SK-N-MC (cell line): ENCODE results near the gene MSS51.

ENCODE experiments used
- DNase-seq: peaks from one replicate; pipeline ENCODE4 v3.0.0-alpha.2; 2011; ENCODE audit warnings: low read depth, low spot score
- H3K27ac ChIP-seq: fragments of 200-600 bp; sonication (generic); 2 replicates; pipeline ENCODE4 v1.5.1; 2016; ENCODE audit warnings: mixed run types
- H3K36me3 ChIP-seq: fragments of 200-600 bp; sonication (generic); 2 replicates; pipeline ENCODE4 v1.6.1; 2017; ENCODE audit warnings: antibody characterized with exemption, low read length, mixed read lengths; ENCODE audit not compliant: insufficient read depth
- H3K4me3 ChIP-seq: fragments of 200-600 bp; sonication (generic); 2 replicates; pipeline ENCODE4 v1.5.1; 2016
- H3K9ac ChIP-seq: fragments of 200-600 bp; sonication (generic); 2 replicates; pipeline ENCODE4 v1.8.0; 2017; ENCODE audit warnings: mixed run types, mixed read lengths; ENCODE audit not compliant: insufficient read length
- H3K9me3 ChIP-seq: fragments of 200-600 bp; sonication (generic); 2 replicates; pipeline ENCODE4 v1.6.1; 2017; ENCODE audit warnings: low read depth, mild to moderate bottlenecking, antibody characterized with exemption, low read length, moderate library complexity, mixed read lengths
- EZH2 ChIP-seq: fragments of 200-600 bp; sonication (generic); IDR thresholded peaks from one replicate; pipeline ENCODE4 v1.6.1; 2017; ENCODE audit warnings: antibody characterized with exemption
- FOXP2 ChIP-seq: optimal IDR thresholded peaks from 2 replicates; pipeline ENCODE3; 2011; ENCODE audit warnings: mild to moderate bottlenecking, moderate library complexity; ENCODE audit not compliant: insufficient read depth; ENCODE audit errors: extremely low read length, control extremely low read depth
- POLR2AphosphoS5 ChIP-seq: IDR thresholded peaks from 2 replicates; pipeline ENCODE4 v1.6.1; 2012; ENCODE audit warnings: mild to moderate bottlenecking, low read depth, low read length, borderline replicate concordance

Gene MSS51

DNA sequence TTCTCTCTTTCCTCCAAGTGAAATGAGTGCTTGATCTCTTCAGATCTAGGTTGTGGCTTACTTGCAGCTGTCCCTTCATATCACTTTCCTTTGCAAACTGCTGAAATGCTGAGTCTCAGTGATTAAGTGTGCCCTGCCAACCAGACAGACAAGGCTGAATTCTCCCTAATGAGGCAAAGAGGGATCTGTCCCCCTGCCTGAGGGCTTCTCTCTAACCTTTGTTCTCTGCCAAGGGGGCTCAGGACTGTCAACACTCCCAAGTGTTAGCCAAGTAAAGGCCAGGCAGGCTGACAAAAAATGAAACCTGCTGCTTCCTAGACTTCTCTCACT lies at the start of gene MSS51:
Gene MSS51, minus strand, starts transcription at position 24 of the 330 bp plus-strand sequence. CDS start 5,277 bp downstream, outside the sequence.
- Histone ChIP-seq H3K9me3 (no peaks in the 10 kb centered on the region), H3K9ac (no peak within 1 kb of the TSS), H3K36me3 (peaks cover 6% of the 10 kb centered on the region; the same call in 1 of the 2 replicates), H3K4me3 (no peak within 1 kb of the TSS), H3K27ac (no peak within 1 kb of the TSS)
- DNase-seq, result no peak
- TF ChIP-seq POLR2AphosphoS5 (no peak), EZH2 (no peak), FOXP2 (no peak)

DNA sequence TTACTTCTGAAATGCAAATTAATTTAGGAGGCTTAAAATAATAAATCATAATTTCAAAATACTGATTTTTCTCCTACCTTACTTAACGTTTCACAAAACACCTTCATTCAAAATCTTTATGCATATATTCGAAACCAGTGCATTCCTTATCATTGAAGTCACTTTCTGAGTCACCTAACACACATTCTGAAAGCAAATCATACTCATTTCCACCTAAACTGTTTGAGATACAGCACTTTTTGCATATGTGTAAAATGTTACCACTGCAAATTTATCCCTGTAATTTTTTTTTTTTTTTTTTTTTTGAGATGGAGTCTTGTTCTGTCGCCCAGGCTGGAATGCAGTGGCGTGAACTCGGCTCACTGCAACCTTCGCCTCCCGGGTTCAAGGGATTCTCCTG lies 46.8 kb upstream of the MSS51 start:
- Histone ChIP-seq H3K9me3 (no peaks in the 10 kb centered on the region), H3K4me3 (no peak overlapping the region), H3K27ac (no peak overlapping the region), H3K36me3 (peaks cover 17% of the 10 kb centered on the region), H3K9ac (no peak overlapping the region)
- TF ChIP-seq POLR2AphosphoS5, result no peak
- TF ChIP-seq EZH2, result no peak
- TF ChIP-seq FOXP2, result no peak
- no peak for DNase-seq

DNA sequence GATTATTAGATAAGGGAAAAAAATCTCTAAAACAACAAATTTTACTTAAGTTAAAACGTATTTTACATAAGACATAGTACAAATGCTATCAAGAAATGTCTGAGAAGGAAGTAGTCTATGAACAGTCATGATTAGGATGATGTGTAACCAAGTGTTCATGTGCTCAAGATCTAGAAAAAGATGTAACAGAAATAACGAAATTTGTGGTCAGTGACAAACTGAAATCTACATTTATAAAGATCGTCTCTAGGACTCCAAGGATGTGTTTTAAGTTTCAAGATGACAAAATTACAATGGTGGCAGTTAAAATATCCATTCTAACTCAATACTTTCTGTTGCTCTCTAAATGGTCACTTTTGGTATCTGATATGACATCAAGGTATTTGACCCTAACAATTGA lies 45.3 kb upstream of the MSS51 start:
- no peak overlapping the region for H3K4me3 ChIP-seq
- H3K36me3 ChIP-seq, result peaks cover 25% of the 10 kb centered on the region
- no peak for TF ChIP-seq POLR2AphosphoS5
- TF ChIP-seq FOXP2, result no peak
- no peak for TF ChIP-seq EZH2
- H3K27ac ChIP-seq, result no peak overlapping the region
- no peak for DNase-seq
- no peaks in the 10 kb centered on the region for H3K9me3 ChIP-seq
- H3K9ac ChIP-seq, result no peak overlapping the region

DNA sequence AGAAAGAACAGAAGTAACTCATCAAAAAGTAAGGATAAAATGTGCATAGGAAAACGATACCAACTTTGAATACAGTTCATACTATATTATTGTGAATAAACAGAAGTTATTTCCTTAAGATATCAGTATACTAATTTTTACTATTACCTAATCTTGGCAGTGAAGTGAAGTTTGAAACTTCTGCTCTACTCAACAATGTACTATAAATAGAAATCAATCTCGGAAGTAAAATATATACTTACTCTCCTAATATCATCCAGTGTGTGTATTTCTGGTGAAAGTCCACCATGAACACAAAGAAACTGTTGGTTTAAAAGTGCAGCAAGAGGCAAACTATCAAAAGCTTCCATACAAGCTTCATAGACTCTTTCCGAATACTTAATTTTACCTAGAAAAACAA lies 37.9 kb upstream of the MSS51 start:
- TF ChIP-seq EZH2 (no peak), POLR2AphosphoS5 (no peak), FOXP2 (no peak)
- DNase-seq, result no peak
- no peak overlapping the region for H3K4me3 ChIP-seq
- H3K9ac ChIP-seq, result no peak overlapping the region
- H3K9me3 ChIP-seq, result no peaks in the 10 kb centered on the region
- peaks cover 38% of the 10 kb centered on the region for H3K36me3 ChIP-seq
- no peak overlapping the region for H3K27ac ChIP-seq

DNA sequence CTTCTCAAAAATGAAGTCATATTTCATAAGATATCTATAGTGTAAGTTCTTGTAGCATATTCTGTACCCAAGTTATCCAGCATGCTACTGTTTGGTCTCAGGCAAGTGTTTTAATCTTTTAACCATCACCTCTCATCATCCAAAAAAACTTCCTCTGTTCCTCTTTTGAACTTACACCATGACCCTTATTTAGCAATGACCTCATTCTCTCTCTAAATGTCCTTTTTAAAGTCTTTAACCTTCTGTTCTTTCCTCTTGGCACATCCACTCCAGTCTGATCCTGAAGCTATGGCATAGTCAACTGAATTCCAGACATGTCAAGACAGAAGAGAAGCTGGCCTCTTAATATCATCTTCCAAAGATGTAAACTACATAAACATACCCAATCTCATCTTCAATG lies 36.2 kb upstream of the MSS51 start:
- H3K9ac ChIP-seq, result no peak overlapping the region
- no peak overlapping the region for H3K4me3 ChIP-seq
- H3K9me3 ChIP-seq, result no peaks in the 10 kb centered on the region
- H3K36me3 ChIP-seq, result peaks cover 39% of the 10 kb centered on the region
- TF ChIP-seq POLR2AphosphoS5 (no peak), EZH2 (no peak), FOXP2 (no peak)
- DNase-seq, result no peak
- no peak overlapping the region for H3K27ac ChIP-seq

DNA sequence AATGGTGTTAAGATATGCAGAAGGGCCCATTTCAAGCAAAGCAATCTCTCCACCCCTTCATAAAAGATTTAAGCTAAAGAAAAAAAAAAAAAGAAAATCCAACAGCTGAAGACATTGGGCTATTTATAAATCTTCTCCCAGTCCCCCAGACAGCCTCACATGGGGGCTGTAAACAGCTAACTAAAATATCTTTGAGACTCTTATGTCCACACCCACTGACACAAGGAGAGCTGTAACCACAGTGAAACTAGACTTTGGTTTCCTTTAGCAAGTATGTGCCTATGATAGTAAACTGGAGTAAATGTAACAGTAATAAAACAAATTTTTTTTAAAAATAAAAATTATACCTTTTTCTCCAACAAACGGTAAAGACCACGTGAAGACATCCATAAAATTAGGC lies 33.8 kb upstream of the MSS51 start:
- no peak for TF ChIP-seq POLR2AphosphoS5
- Histone ChIP-seq H3K9ac (no peak overlapping the region), H3K36me3 (peaks cover 34% of the 10 kb centered on the region), H3K9me3 (no peaks in the 10 kb centered on the region), H3K4me3 (no peak overlapping the region), H3K27ac (no peak overlapping the region)
- no peak for DNase-seq

DNA sequence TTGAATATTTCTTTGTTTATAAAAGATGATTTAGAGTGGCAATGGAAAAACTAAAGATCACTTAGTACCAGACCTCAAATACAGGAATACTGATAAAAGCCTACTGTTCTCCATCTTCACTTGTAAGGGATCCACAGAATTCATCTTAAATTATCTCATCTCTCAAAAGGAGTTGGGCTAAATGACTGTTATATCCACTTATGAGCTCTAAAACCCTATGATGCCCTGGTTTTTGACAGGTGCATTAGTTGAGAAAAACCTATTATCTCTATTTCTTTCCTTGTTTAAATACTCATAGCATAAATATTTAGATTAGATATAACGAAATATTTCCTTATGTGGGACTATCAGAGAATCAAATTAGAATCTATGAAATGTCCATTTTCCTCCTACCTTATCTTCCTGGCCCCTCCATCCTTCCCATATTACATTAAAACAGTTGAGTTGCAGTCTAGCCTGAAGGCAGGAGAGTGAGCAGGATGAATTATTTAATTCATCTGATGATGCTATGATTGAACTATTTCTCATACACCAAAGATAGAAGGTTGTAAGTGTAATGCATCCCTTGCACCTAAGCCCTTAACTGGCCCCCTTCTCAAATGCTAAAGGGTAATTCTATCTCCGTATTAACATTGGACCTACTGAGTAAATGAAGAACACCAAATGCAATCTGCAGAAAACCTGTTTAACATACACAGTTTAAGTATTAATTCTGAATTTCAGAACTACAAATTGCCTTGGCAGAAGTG lies 32.8 kb upstream of the MSS51 start:
- DNase-seq, result no peak
- H3K9ac ChIP-seq, result no peak overlapping the region
- no peak for TF ChIP-seq EZH2
- TF ChIP-seq POLR2AphosphoS5, result no peak
- no peak for TF ChIP-seq FOXP2
- H3K4me3 ChIP-seq, result no peak overlapping the region
- no peaks in the 10 kb centered on the region for H3K9me3 ChIP-seq
- no peak overlapping the region for H3K27ac ChIP-seq
- peaks cover 28% of the 10 kb centered on the region for H3K36me3 ChIP-seq

DNA sequence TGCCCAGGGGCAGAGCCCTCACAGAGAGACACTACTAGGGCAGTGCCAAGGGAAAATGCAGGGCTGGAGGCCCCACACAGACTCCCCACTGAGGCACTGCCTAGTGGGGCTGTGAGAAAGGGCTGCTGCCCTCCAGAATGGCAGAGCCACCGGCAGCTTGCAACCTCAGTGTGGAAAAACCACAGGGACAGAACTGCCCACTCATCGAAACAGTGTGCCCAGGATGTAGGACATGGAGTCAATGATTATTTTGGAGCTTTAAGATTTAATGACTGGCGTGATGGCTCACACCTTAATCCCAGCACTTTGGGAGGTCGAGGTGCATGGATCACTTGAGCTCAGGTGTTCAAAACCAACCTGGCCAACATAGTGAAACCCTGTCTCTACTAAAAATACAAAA lies 27.5 kb upstream of the MSS51 start:
- Histone ChIP-seq H3K9ac (no peak overlapping the region), H3K36me3 (peaks cover 4% of the 10 kb centered on the region; the same call in 1 of the 2 replicates), H3K27ac (no peak overlapping the region), H3K4me3 (no peak overlapping the region), H3K9me3 (no peaks in the 10 kb centered on the region)
- DNase-seq, result no peak
- TF ChIP-seq FOXP2 (no peak), POLR2AphosphoS5 (no peak), EZH2 (no peak)
